HFF-Myc (cell line): ENCODE data around the gene ZNF423.

ENCODE experiments used
- DNase-seq: peaks from one replicate; pipeline ENCODE4 v3.0.0-alpha.2; 2011; ENCODE audit warnings: low read depth; ENCODE audit errors: extremely low read depth
- H3K4me3 ChIP-seq: replicated peaks from 2 replicates; pipeline ENCODE4 v1.5.1; 2011; ENCODE audit warnings: low read depth, mild to moderate bottlenecking, control low read depth, low read length
- CTCF ChIP-seq: IDR thresholded peaks from 2 replicates; pipeline ENCODE4 v1.5.1; 2012; ENCODE audit warnings: mild to moderate bottlenecking, low read depth, low read length, control low read depth; ENCODE audit errors: missing control alignments

ZNF423 gene

GRCh38 chr16:49723310-49723709 lies 132.6 kb downstream of the ZNF423 start:
- TF ChIP-seq CTCF = no peak
- no peak overlapping the region for H3K4me3 ChIP-seq
- DNase-seq = no peak

DNA sequence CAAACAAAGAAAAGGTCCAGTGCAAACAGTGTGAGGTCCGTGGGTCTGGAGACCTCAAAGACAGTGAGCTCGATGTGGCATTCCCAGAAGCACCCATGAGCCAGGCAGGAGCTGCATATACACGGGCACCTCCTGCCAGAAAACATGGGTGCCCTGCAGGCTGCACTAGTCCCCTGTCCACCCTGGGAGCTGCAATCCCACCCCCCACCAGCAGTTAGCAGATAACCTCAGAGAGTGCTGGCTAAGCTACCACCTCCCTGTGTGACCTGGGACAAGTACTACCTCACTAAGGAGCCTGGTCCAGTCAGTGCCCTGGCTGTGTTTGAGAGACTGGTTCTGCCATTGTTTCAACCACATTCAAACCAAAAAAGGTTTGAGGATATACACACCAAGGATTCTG lies 135.7 kb downstream of the ZNF423 start:
- TF ChIP-seq CTCF = no peak
- no peak for DNase-seq
- H3K4me3 ChIP-seq = no peak overlapping the region

DNA sequence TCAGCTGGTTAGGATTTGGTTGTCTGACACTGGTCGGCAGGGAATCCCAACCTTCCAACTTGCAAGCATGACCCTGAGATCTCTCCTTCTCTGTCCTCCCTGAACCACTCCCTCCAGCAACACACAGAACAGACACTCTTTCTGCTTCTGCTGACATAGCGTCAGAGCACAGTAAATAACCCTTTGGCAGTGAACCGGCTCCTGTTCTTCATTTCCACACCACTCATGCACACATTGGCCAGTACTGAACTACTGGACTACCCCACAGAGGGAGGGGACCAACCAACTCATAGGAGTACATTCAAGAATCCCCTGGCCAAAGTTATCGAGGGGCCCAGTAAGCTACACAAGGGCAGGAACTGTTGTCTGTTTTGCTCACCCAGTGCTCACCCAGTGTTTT lies 138.2 kb downstream of the ZNF423 start:
- no peak overlapping the region for H3K4me3 ChIP-seq
- no peak for TF ChIP-seq CTCF
- DNase-seq = no peak

- H3K4me3 ChIP-seq = no peak overlapping the region
- no peak for DNase-seq
- TF ChIP-seq CTCF = no peak
Measured at GRCh38 chr16:49716339-49716934, 139.5 kb downstream of the ZNF423 start.

GRCh38 chr16:49713770-49714169 lies 142.1 kb downstream of the ZNF423 start:
- no peak overlapping the region for H3K4me3 ChIP-seq
- no peak for TF ChIP-seq CTCF
- DNase-seq = no peak

DNA sequence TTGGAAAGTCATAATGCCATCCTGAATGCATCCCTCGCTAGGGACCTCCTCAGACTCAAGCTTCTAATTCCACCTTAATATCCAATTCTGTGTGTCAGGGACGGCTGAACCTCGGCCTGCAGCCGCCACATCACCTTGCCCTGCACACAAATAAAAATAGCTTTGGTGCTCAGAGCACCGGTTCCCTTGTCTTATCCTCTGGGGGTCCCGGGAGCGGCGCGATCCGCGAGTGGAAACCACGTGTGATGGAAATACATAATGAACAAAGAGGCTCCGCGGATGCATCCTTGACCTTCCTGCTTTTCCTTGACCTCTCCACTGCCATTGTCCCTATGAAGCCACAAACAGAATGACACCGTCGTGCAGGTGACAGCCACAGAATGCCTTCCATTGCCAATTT lies 143.4 kb downstream of the ZNF423 start:
- H3K4me3 ChIP-seq = no peak overlapping the region
- TF ChIP-seq CTCF = no peak
- no peak for DNase-seq

DNA sequence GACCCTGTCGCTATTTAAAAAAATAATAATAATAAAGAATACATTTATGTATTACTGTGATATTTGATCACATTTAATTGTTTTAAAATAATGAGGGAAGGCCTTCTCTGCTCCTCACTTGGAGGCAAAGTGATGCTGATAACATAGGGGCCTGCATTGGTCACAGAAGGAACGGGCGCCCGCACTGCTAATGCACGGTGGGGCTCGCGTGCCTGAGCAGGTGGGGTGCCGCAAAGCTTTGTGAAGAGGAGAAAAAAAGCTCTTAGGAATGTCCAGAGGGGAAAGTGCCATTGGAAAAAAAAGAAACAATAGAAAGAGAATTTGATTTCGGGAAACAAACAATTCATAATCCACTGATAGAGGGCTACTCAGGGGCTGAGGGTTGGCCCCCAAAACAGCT lies 143.8 kb downstream of the ZNF423 start:
- no peak for TF ChIP-seq CTCF
- no peak for DNase-seq
- no peak overlapping the region for H3K4me3 ChIP-seq
